H7 (cell line): ENCODE data around the gene ASB10. TPM values are rescaled to one million over a fixed set of nuclear protein-coding genes. Genes with fewer than 3 reads are reported as not detected.

Source experiments
- DNase-seq: peaks from one replicate; pipeline ENCODE4 v3.0.0; 2012
- H3K27me3 ChIP-seq: 2 replicates; pipeline ENCODE4 v1.6.0; 2011; ENCODE audit warnings: mild to moderate bottlenecking, low read length; ENCODE audit not compliant: control insufficient read depth, insufficient read depth
- H3K36me3 ChIP-seq: replicated peaks from 2 replicates; pipeline ENCODE4 v1.5.1; 2011; ENCODE audit warnings: low read length; ENCODE audit not compliant: control insufficient read depth, insufficient read depth
- H3K4me3 ChIP-seq: 2 replicates; pipeline ENCODE4 v1.5.1; 2011; ENCODE audit warnings: low read depth, mild to moderate bottlenecking, control low read depth, low read length, moderate library complexity; ENCODE audit not compliant: insufficient read depth
- total RNA-seq: library from RNA; depleted of rRNA; stranded (reverse); fragments of >200 nt; shearing (Covaris generic); gene quantifications from 2 replicates; pipeline ENCODE4 v1.2.3, GENCODE V29; 2014

ASB10 gene
- total RNA-seq, 1 experiment from 2014 or later = not detected

- peaks cover 2% of the 10 kb centered on the region for H3K27me3 ChIP-seq
- H3K4me3 ChIP-seq = no peak overlapping the region
- H3K36me3 ChIP-seq = no peaks in the 10 kb centered on the region; the same call in 1 of the 2 replicates
- no peak for DNase-seq
Observed at GRCh38 chr7:151143261-151144015, 43.6 kb downstream of the ASB10 start.

GRCh38 chr7:151142686-151143040 is 44.4 kb downstream of the ASB10 start:
- Histone ChIP-seq H3K27me3 (peaks cover 2% of the 10 kb centered on the region), H3K36me3 (no peaks in the 10 kb centered on the region; the same call in 1 of the 2 replicates), H3K4me3 (no peak overlapping the region)
- DNase-seq = peak; percentile 72

- DNase-seq = peak; percentile 44
- Histone ChIP-seq H3K27me3 (peaks cover 2% of the 10 kb centered on the region), H3K36me3 (no peaks in the 10 kb centered on the region; the same call in 1 of the 2 replicates), H3K4me3 (no peak overlapping the region)
Observed at GRCh38 chr7:151141855-151142685, 45.0 kb downstream of the ASB10 start.

- Histone ChIP-seq H3K27me3 (peaks cover 2% of the 10 kb centered on the region), H3K36me3 (no peaks in the 10 kb centered on the region; the same call in 1 of the 2 replicates), H3K4me3 (no peak overlapping the region)
- DNase-seq = no peak
Observed at GRCh38 chr7:151141311-151141854, 45.7 kb downstream of the ASB10 start.

- no peak for DNase-seq
- Histone ChIP-seq H3K36me3 (no peaks in the 10 kb centered on the region; the same call in 1 of the 2 replicates), H3K4me3 (no peak overlapping the region), H3K27me3 (peaks cover 2% of the 10 kb centered on the region)
Observed at GRCh38 chr7:151140826-151141225, 46.2 kb downstream of the ASB10 start.

- DNase-seq = no peak
- H3K36me3 ChIP-seq = peaks cover 4% of the 10 kb centered on the region
- H3K27me3 ChIP-seq = peaks cover 2% of the 10 kb centered on the region
- no peak overlapping the region for H3K4me3 ChIP-seq
Observed at GRCh38 chr7:151139791-151140190, 47.3 kb downstream of the ASB10 start.

- DNase-seq = peak; percentile 84
- peaks cover 2% of the 10 kb centered on the region for H3K27me3 ChIP-seq
- H3K36me3 ChIP-seq = peaks cover 4% of the 10 kb centered on the region
- H3K4me3 ChIP-seq = no peak overlapping the region
Observed at GRCh38 chr7:151139071-151139790, 47.8 kb downstream of the ASB10 start.

GRCh38 chr7:151138153-151138851 is 48.7 kb downstream of the ASB10 start:
- no peak overlapping the region for H3K4me3 ChIP-seq
- peaks cover 2% of the 10 kb centered on the region for H3K27me3 ChIP-seq
- DNase-seq = peak; percentile 93
- peaks cover 4% of the 10 kb centered on the region for H3K36me3 ChIP-seq

- peaks cover 2% of the 10 kb centered on the region for H3K27me3 ChIP-seq
- H3K4me3 ChIP-seq = no peak overlapping the region
- no peak for DNase-seq
Observed at GRCh38 chr7:151137791-151138152, 49.3 kb downstream of the ASB10 start.

GRCh38 chr7:151137076-151137675 is 49.9 kb downstream of the ASB10 start:
- Histone ChIP-seq H3K27me3 (peaks cover 2% of the 10 kb centered on the region), H3K4me3 (no peak overlapping the region), H3K36me3 (peaks cover 4% of the 10 kb centered on the region)
- DNase-seq = peak; percentile 83

More at GRCh38 chr7:151137791-151138152, 49.3 kb downstream of the ASB10 start:
- peaks cover 4% of the 10 kb centered on the region for H3K36me3 ChIP-seq

GRCh38 chr7:151135866-151136843 is 50.9 kb downstream of the ASB10 start:
- peaks cover 4% of the 10 kb centered on the region for H3K36me3 ChIP-seq
- DNase-seq = peak; percentile 46
- H3K27me3 ChIP-seq = peaks cover 2% of the 10 kb centered on the region
- H3K4me3 ChIP-seq = no peak overlapping the region

- H3K4me3 ChIP-seq = no peak overlapping the region
- peaks cover 2% of the 10 kb centered on the region for H3K27me3 ChIP-seq
- H3K36me3 ChIP-seq = peaks cover 4% of the 10 kb centered on the region
- no peak for DNase-seq
Observed at GRCh38 chr7:151135525-151135845, 51.6 kb downstream of the ASB10 start.
